GM19240 (cell line): Measurements from ENCODE around the gene ATG14.
"Not testable (repeated sequence)": the region's sequence is repeated elsewhere in the genome, so short reads cannot be mapped to it uniquely, and the experiment has no call there.

Experiments
- DNase-seq: peaks from one replicate; pipeline ENCODE4 v3.0.0; 2011; ENCODE audit warnings: low spot score; ENCODE audit not compliant: insufficient read length

The ATG14 gene

DNA sequence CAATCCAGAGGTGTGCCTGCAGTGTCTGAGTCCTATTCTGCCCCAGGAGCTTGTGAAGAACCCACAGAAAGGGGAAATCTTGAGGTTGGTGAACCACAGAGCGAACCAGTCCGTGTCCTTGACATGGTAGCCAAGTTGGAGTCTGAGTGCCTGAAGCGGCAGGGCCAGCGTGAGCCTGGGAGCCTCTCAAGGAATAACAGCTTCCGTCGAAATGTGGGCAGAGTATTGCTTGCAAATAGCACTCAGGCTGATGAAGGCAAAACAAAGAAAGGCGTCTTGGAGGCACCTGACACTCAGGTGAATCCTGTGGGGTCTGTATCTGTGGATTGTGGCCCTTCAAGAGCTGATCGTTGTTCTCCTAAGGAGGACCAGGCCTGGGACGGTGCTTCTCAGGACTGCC lies 60.5 kb downstream of the ATG14 start:
- no peak for DNase-seq

- no peak for DNase-seq
These were observed 61.2 kb downstream of the ATG14 start for GRCh38 chr14:55350461-55350860.

DNA sequence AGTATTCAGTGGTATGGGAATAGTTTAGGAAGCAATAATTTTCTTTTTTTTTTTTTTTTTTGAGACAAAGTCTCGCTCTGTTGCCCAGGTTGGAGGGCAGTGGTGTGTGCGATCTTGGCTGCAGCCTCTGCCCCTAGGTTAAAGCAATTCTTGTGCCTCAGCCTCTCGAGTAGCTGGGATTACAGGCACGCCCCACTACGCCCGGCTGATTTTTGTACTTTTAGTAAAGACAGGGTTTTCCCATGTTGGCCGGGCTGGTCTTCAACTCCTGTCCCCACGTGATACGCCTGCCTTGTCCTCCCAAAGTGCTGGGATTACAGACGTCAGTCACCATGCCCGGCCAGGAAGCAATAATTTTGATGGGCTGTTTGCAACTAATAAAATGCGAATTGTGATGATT lies 62.1 kb downstream of the ATG14 start:
- no peak for DNase-seq

- no peak for DNase-seq
These were observed 62.7 kb downstream of the ATG14 start for GRCh38 chr14:55348766-55349453.

DNA sequence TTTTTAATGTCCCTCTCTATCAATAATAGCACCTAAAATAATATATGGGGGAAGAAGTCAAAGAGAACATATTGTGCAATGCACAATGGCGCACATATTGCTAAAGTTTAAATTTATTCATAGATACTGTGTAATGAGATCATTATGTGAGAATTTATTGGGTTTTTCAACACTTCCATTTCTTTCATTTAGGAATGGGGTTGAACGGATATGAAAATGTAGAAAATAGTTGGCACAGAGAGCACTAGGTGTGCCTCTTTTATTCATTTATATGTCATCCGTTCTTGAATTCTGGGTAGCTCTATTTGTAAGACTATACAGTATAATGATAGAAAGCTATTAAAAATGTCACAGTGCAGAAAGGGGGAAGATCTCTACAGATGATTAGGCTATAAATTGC lies 63.9 kb downstream of the ATG14 start:
- DNase-seq, result no peak

GRCh38 chr14:55347040-55347439 lies 64.6 kb downstream of the ATG14 start:
- DNase-seq, result no peak

DNA sequence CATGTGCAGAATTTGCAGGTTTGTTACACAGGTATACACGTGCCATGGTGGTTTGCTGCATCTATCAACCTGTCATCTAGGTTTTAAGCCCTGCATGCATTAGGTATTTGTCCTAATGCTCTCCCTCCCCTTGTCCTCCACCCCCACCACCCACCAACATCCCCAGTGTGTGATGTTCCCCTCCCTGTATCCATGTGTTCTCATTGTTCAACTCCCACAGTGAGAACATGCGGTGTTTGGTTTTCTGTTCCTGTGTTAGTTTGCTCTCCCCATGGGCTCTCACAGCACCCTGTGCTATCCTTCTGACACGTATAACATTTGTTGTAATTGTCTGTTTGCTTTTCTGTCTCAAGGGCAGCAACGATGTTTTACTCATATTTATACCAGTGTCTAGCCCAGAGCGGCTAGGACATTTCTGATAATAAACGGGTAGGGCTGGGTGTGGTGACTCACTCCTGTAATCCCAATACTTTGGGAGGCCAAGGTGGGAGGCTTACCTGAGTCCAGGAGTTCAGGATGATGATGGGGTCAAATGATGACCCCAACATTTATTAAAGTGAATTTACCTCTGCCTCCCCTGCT lies 67.0 kb downstream of the ATG14 start:
- not testable (repeated sequence) for DNase-seq

DNA sequence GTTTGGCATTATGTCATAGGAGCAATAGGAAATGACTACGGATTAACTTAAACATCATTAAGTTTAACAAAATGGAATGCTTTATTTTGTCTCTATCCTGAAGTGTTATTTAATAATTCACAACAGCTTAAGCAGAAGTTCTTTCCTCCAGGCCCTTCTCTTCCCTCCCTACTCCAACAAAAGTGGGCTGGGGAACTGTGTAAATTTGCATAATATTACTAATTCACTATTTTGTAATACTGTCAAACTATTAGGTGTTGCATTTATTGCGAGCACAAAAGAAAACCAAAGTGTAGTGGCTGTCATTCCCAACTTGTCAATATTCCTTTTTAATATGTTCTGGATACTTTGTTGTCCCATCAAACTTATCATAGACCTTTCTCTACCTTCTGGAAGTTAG lies 69.8 kb downstream of the ATG14 start:
- DNase-seq, result no peak

GRCh38 chr14:55340482-55340881 lies 71.1 kb downstream of the ATG14 start:
- no peak for DNase-seq

GRCh38 chr14:55339770-55340169 lies 71.9 kb downstream of the ATG14 start:
- DNase-seq, result no peak

DNA sequence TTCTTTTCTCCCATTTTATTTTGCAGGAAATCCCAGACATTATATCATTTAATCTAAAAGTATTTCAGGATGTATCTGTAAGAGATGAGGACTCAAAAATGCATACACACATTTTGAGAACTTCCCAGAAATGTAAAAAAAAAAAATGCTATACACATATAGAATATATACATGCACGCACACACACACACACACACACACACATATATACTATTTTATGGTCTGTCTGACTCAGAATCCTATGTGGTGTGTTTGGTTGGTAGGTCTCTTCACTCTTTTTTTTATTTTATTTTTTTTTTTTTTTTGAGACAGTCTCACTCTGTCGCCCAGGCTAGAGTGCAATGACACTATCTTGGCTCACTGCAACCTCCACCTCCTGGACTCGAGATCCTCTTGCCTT lies 74.9 kb downstream of the ATG14 start:
- DNase-seq, result no peak

- DNase-seq, result no peak
These were observed 75.5 kb downstream of the ATG14 start for GRCh38 chr14:55336162-55336561.

- DNase-seq, result no peak
These were observed 77.7 kb downstream of the ATG14 start for GRCh38 chr14:55333711-55334485.

DNA sequence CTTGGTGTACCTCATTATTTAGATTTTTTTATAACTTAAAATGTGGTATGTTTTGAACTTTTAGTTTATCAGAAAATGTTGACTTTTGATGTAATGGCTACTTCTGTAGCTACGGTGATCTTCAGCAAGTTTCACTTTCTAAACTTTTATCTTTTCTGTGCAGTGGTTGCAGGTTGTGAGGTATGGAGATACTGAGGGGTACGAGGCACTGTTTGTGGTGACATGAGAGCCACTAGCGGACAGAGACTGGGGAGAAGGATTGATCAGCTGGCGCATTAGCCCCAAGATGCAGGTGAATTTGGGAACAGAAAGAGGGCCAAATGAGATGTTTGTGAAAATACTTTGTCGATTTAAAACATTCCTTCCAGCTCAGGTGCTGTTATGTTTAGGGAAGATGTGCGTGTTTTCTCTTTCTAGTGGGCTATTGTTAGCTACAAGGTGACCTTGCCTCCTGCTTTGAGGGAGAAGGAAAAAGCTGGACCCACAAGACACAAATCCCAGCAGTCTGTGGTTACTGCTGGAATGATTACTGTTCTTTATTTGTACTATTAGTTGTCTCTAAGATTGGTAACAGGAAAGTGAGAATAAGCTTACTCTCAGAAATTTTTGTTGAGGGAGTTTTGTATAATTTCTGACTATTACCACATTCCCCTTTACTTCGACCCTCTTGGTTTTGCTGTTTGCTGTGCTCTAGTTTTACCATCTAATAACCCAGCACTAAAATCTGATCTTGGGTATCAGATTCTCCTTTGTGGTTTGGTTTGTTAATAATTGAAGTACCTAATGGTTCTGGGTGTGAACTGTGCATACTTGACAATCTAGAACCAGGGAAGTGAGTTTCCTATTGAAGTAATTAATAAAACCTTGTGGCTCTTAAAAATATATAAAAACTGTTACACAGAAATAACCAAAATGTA lies 78.7 kb downstream of the ATG14 start:
- no peak for DNase-seq

GRCh38 chr14:55329999-55330710 lies 81.5 kb downstream of the ATG14 start:
- DNase-seq, result no peak

GRCh38 chr14:55328317-55328716 lies 83.3 kb downstream of the ATG14 start:
- DNase-seq, result no peak

- DNase-seq, result no peak
These were observed 84.5 kb downstream of the ATG14 start for GRCh38 chr14:55327179-55327578.

DNA sequence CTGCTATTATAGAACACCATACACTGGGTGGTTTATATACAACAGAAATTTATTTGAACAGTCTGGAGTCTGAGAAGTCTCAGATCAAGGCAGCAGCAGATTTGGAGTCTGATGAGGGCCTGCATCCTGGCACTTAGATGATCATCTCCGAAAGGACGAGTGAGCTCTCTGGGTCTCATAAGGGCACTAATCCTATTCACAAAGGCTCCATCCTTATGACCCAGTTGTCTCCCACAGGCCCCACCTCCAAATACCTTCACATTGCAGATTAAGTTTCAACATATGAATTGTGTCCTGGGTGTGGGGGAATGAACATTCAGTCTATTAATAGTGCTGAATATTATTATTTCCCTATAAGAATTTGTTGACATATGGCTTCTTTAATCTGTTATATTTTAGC lies 86.8 kb downstream of the ATG14 start:
- DNase-seq, result no peak

DNA sequence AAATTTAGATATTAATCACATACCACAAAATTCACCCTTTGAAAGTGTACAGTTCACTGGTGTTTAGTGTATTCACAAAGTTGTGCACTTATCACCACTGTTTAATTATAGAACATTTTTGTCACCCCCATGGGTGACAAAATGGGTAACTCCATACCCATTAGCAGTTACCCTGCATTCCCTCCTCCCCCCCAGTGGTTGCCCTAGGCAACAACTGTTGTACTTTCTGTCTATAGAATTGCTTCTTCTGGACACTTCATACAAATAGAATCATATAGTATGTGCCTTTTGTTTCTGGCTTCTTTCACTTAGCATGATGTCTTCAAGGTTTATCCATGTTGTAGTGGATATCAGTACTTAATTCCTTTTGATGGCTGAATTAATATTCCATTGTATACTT lies 87.7 kb downstream of the ATG14 start:
- no peak for DNase-seq

- DNase-seq, result no peak
These were observed 92.9 kb downstream of the ATG14 start for GRCh38 chr14:55318694-55319093.
